Hematopoietic multipotent progenitor cell treated with erythropoietin and hydrocortisone succinate and interleukin-3 and kit ligand, for 8 days (in vitro differentiated cells): ENCODE data around the gene LTBP1.
"Not testable (repeated sequence)": the region's sequence is repeated elsewhere in the genome, so short reads cannot be mapped to it uniquely, and the experiment has no call there.

ENCODE experiments used
- DNase-seq: peaks from one replicate; pipeline ENCODE4 v3.0.0-alpha.2; 2015

Gene LTBP1

GRCh38 chr2:33047939-33048338, 101.2 kb downstream of the LTBP1 start:
- no peak for DNase-seq

DNA sequence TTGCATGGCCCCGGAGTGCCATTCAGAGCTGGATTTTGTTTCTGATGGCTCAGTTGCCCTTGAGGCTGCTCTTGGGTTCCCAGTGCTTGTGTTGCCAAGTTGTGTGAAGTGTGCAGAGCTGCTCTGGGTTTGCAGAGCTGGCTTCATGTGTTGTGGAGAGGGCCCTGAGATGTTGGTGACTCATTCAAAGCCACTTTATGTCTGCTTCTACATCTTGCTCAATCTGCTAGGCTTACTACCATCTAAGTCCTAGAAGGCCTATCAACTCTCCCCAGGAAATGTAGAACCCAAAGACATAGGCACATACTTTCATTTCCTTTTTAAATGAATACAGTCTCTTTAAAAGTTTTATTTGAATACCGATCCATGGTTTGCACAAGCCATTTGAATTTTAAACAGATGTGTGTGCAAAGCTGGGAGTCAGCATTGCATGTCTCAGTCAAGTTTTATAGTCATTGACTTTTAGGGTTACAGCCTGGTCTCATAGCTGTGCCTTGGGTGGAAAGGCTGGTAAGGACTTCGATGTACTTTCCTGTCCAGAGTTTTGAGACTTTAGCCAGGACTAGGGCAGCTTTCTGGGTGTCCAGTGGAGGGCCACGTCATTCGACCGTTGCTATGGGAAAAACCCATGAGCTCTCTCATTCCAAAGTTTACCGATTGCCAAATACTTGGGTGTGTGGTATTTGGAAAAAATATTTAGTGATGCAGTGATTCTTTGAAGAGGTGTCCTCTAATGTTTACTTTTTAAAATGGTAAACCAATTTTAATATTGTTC, 105.0 kb downstream of the LTBP1 start:
- DNase-seq = no peak

GRCh38 chr2:33052361-33052735, 105.6 kb downstream of the LTBP1 start:
- no peak for DNase-seq

DNA sequence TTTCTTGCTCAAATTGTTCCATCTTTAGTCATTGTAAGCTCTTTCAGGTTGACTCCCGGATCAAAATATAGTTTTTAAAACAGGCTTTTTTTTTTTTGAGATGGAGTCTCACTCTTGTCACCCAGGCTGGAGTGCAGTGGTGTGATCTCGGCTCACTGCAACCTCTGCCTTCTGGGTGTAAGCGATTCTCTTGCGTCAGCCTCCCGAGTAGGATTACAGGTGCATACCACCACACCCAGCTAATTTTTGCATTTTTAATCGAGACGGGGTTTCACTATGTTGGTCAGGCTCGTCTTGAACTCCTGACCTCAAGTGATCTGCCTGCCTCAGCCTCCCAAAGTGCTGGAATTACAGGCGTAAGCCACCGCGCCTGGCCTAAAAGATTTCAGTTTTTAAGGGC, 106.0 kb downstream of the LTBP1 start:
- DNase-seq = not testable (repeated sequence)

GRCh38 chr2:33056170-33056569, 109.4 kb downstream of the LTBP1 start:
- no peak for DNase-seq

- DNase-seq = not testable (repeated sequence)
These were observed 110.7 kb downstream of the LTBP1 start for GRCh38 chr2:33057307-33058028.

DNA sequence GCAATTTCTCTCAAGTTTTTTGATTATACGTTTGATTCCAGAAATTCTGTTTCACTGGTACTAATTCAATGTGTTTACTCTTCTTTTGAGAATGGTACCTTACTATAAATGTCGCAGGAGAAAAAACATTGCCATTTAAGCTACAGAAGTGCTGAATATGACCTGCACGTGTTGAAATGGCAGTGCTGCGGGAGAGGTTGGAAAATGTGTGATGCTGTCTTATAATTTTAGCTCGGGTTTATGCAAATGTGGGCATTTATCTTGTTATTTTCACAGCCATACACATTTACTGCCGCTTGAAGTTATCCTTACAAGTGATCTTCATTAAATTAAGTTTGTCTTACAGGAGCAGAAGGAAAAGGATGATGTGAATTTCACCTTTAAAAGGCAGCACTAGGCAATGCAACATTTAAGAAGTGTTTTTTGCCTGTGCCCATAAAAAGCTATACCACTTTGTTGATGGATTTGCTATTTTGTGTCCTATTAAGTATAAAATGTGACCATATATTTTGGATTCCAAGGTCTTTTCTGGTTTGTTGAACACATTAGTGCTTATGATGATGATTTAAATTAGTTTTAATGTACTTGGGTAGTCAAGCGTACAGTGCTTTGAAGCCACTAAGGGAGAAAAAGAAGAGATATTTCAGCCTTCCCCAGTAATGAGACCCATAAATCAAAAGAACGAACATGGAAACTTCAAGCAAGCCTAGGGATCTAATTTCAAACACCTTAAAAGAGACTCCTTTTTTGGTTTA, 112.1 kb downstream of the LTBP1 start:
- no peak for DNase-seq

- no peak for DNase-seq
These were observed 112.9 kb downstream of the LTBP1 start for GRCh38 chr2:33059471-33060156.

DNA sequence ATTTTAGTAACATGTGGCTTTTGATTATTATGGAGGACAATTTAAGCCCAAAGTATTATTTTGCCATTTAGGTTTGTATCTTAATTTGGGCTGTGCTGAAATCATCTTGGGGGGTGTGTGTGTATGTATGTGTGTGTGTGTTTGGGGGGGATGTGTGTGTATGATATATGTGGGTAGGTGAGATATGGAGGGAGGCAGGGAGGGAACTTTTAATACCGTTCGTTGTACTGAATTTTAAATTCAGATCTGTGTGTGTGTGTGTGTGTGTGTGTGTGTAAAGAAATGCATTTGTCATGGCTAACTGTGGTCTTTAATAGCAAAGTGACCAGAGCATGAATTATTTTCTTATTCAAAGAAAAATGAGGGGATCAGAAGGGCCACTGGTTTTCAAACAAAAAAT, 113.7 kb downstream of the LTBP1 start:
- DNase-seq = no peak

DNA sequence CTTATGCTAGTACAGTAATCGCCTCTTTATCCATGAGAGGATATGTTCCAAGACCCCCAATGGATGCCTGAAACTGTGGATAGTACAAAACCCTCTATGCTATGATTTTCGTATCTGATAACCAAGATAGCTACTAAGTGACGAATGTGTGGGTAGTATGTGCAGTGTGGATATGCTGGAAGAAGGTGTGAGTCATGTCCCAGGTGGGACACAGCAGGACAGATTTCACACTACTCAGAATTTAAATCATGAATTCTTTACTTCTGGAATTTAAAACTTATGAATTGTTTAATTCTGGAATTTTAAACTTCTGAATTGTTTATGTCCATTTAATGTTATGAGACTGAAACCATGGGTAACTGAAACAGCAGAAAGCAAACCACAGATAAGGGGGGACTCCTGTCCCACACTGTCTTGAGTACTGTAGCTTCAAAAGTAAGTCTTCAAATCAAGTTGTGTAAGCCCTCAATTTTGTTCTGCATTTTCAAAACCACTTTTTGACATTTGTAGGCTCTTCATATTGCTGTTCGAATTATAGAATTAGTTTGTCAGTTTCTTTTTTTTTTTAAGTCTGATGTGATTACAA, 116.0 kb downstream of the LTBP1 start:
- DNase-seq = no peak

DNA sequence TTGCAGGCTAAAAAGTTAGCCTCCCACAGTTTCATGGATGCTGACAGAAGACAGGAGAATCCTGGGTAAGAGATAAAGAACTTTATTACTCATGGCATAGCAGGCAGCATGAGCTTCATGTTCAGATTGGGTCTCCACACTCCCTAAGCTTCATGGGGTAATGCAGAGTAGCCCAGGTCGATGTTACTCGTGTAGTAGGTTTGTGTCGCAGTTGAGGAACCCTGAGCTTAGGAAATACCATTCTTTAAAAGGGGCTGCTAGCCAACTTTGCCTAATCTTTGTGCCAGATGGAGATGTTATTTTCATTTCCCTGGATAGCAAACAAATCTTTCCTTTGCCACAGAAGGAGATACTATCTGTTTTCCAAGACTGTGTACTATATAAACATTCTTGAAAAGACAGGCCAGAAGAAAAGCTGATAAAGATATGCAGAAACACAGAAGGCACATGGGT, 117.6 kb downstream of the LTBP1 start:
- no peak for DNase-seq

- DNase-seq = no peak
These were observed 120.8 kb downstream of the LTBP1 start for GRCh38 chr2:33067598-33067997.

GRCh38 chr2:33068261-33068660, 121.5 kb downstream of the LTBP1 start:
- DNase-seq = no peak

- no peak for DNase-seq
These were observed 123.3 kb downstream of the LTBP1 start for GRCh38 chr2:33069894-33070651.

GRCh38 chr2:33071591-33071990, 124.8 kb downstream of the LTBP1 start:
- no peak for DNase-seq

- no peak for DNase-seq
These were observed 125.9 kb downstream of the LTBP1 start for GRCh38 chr2:33072614-33073013.

- no peak for DNase-seq
These were observed 126.3 kb downstream of the LTBP1 start for GRCh38 chr2:33073018-33073417.

DNA sequence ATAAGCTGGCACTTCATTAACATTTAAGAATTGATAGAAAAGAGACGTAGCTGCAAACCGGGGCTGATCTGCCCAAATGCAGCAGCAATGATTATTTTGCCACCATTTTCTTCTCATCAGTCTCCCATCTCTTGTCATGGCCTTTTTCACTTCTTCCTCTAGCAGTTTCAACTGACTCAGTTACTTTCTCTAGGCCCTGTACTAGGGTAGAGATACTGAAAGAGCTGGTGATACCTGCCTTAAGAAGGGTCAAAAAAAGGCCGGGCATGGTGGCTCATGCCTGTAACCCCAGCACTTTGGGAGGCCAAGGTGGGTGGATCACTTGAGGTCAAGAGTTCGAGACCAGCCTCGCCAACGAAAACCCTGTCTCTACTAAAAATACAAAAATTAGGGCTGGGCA, 127.4 kb downstream of the LTBP1 start:
- DNase-seq = no peak

GRCh38 chr2:33077311-33077710, 130.6 kb downstream of the LTBP1 start:
- no peak for DNase-seq

DNA sequence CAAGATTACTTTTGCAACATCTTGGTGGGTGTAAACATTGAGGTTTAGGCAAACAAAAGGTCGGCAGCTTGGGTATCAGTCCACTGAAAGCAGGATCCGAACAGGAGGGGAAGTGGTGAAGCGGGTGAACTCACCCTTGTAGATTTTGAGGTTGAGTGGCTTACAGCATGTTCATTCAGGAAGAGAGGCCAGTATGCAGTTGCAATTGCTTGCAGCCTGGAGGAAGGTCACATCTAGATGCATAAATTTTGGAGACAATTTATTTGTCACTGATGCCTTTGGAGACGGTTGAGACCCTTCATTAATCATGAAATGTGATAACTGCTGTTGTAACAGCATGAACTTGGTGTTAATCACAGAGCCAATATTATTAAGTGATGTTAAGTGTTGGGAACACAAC, 131.1 kb downstream of the LTBP1 start:
- no peak for DNase-seq

GRCh38 chr2:33081691-33082090, 134.9 kb downstream of the LTBP1 start:
- no peak for DNase-seq
